ENCODE data around the gene ZCWPW1.

- TF ChIP-seq, protein P1, sequence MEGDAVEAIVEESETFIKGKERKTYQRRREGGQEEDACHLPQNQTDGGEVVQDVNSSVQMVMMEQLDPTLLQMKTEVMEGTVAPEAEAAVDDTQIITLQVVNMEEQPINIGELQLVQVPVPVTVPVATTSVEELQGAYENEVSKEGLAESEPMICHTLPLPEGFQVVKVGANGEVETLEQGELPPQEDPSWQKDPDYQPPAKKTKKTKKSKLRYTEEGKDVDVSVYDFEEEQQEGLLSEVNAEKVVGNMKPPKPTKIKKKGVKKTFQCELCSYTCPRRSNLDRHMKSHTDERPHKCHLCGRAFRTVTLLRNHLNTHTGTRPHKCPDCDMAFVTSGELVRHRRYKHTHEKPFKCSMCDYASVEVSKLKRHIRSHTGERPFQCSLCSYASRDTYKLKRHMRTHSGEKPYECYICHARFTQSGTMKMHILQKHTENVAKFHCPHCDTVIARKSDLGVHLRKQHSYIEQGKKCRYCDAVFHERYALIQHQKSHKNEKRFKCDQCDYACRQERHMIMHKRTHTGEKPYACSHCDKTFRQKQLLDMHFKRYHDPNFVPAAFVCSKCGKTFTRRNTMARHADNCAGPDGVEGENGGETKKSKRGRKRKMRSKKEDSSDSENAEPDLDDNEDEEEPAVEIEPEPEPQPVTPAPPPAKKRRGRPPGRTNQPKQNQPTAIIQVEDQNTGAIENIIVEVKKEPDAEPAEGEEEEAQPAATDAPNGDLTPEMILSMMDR (conservative IDR thresholded peaks at IDR 0.05; ENCODE audit: low read depth, low read length): no peak
- TF ChIP-seq EZH2 (IDR thresholded peaks at IDR 0.05; ENCODE audit: borderline replicate concordance, low read depth, low read length, poor library complexity, severe bottlenecking): no peak
These were observed 14.6 kb downstream of the ZCWPW1 start for GRCh38 chr7:100413889-100414288.

Data from A673 (cell line).